HG03378 (cell line): ENCODE data around the gene UBE2D2.
"Not testable (repeated sequence)": the region's sequence is repeated elsewhere in the genome, so short reads cannot be mapped to it uniquely, and the experiment has no call there.

Source experiments
- ATAC-seq: cut with Tn5 transposase; IDR thresholded peaks from one replicate; pipeline ENCODE4 v1.9.1; 2021; ENCODE audit warnings: mild to moderate bottlenecking, moderate library complexity; ENCODE audit not compliant: unreplicated experiment

UBE2D2 gene

DNA sequence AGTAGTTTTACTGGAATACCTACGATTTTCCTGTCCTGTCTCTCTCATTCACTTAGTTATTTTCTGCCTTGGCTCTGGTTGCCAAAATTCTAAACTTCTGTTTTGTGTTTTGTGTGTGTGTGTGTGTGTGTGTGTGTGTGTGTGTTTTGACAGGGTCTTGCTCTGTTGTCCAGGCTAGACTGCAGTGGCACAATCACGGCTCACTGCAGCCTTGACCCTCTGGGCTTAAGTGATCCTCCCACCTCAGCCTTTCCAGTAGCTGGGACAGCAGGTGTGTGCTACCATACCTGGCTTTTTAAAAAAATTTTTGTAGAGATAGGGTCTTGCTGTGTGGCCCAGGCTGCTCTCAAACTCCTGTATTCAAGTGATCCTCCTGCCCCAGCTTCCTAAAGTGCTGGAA is 17.2 kb downstream of the UBE2D2 start:
- ATAC-seq: no peak

DNA sequence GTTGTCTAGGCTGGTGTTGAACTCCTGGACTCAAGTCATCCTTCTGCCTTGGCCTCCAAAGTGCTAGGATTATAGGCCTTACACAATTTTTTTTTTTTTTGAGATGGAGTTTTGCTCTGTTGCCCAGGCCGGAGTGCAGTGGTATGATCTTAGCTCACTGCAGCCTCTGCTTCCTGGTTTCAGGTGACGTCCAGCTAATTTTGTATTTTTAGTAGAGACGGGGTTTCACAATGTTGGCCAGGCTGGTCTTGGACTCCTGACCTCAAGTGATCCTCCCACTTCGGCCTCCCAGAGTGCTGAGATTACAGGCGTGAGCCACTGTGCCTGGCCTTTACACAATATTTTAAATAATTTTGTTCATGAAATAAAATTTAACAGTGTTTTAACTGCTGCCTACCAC is 21.0 kb downstream of the UBE2D2 start:
- ATAC-seq: not testable (repeated sequence)

GRCh38 chr5:139584137-139584536 is 23.0 kb downstream of the UBE2D2 start:
- no peak for ATAC-seq

DNA sequence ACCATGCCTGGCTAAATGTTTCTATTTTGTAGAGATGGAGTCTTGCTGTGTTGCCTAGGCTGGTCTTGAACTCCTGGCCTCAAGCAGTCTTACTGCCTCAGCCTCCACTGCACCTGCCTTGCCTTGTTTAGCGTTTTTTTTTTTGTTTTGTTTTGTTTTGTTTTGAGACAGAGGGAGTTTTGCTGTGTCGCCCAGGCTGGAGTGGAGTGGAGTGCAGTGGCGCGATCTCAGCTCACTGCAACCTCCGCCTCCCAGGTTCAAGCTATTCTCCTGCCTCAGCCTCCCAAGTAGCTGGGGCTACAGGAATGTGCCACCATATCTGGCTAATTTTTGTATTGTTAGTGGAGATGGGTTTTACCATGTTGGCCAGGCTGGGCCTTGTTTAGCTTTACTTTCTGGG is 27.0 kb downstream of the UBE2D2 start:
- ATAC-seq: not testable (repeated sequence)

DNA sequence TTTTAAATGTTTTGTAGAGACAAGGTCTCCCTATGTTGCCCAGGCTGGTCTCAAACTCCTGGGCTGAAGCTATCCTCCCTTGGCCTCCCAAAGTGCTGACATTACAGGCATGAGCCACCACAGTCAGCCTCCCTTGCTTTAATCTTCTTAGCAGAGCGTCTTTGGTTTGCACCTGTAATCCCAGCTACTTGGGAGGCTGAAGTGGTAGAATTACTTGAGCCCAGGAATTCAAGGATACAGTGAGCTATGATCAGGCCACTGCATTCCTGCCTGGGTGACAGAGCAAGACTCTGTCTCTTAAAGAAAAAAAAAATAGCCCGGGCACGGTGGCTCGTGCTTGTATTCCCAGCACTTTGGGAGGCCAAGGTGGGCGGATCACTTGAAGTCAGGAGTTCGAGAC is 27.8 kb downstream of the UBE2D2 start:
- ATAC-seq: no peak

- no peak for ATAC-seq
These were observed 31.1 kb downstream of the UBE2D2 start for GRCh38 chr5:139592289-139592688.

DNA sequence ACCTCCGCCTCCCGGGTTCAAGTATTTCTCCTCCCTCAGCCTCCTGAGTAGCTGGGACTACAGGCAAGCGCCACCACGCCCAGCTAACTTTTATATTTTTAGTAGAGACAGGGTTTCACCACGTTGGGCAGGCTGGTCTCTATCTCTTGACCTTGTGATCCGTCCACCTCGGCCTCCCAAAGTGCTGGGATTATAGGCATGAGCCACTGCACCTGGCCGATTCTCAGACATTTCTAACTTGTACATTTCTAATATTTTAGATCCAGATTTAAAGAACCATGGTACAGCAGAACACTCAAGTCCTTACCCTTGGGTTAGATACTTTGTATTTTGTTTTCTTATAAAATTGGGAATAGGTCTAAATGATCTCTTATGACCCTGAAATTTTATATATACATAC is 31.9 kb downstream of the UBE2D2 start:
- ATAC-seq: not testable (repeated sequence)

DNA sequence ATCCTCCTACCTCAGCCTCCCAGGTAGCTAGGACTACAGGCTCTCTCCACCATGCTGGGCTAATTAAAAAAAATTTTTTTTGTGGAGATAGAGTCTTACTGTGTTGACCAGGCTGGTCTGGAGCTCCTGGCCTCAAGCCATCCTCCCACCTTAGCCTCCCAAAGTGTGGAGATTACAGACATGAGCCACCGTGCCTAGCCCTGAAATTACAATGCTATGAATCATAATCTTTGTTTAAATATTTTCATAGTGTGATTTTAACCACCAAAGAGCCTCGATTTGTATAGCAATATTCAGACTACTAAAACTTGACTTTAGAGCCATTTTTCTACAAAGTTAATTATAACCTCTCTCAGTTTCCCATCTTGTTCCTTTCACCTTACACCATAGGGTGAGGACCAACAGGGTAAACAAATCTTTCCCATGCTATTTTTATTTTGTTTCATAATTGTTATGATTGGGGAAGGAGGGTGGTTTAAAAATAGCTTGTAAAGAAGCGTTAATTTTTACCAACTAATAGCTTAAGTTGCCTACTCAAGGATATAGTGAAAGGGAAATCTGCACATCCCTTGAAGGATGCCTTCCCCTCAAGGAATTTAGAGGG is 32.7 kb downstream of the UBE2D2 start:
- no peak for ATAC-seq

DNA sequence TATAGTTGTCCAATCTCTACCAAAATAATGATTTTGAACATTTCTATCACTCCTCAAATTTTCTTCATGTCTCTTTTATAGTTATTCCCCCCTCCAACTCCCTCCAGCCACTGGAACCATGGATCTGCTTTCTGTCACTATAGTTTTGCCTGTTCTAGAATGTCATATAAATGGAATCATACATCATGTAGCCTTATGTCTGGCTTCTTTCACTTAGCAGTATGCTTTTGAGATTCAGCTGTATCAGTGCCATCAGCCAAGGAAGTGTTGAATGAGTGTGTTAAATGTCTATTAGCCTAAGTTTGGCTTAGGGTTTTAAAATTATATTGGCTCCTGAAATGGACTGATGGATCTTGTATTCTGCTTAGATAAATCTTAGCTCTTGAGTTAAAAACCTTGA is 36.0 kb downstream of the UBE2D2 start:
- no peak for ATAC-seq

DNA sequence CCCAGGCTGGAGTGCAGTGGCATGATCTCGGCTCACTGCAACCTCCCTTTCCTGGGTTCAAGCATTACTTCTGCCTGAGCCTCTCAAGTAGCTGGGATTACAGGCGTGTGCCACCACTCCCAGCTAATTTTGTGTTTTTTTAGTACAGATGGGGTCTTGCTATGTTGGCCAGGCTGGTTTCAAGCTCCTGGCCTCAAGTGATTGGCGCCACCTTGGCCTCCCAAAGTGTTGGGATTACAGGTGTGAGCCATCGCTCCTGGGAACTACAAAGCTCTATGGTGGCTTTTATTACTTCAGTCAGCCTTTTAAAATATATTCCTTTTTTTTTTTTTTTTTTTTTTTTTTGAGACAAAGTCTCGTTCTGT is 37.4 kb downstream of the UBE2D2 start:
- ATAC-seq: not testable (repeated sequence)

GRCh38 chr5:139600336-139600949 is 39.3 kb downstream of the UBE2D2 start:
- no peak for ATAC-seq

DNA sequence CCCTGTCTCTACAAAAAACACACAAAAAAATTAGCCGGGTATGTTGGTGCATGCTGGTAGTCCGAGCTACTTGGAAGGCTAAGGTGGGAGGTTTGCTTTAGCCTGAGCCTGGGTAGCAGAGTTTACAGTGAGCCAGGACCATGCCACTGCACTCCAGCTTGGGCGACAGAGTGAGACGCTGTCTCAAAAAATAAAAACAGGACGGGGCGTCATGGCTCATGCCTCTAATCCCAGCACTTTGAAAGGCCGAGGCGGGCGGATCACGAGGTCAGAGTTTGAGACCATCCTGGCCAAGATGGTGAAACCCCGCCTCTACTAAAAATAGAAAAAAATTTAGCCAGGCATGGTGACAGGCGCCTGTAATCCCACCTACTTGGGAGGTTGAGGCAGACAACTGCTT is 40.3 kb downstream of the UBE2D2 start:
- no peak for ATAC-seq

DNA sequence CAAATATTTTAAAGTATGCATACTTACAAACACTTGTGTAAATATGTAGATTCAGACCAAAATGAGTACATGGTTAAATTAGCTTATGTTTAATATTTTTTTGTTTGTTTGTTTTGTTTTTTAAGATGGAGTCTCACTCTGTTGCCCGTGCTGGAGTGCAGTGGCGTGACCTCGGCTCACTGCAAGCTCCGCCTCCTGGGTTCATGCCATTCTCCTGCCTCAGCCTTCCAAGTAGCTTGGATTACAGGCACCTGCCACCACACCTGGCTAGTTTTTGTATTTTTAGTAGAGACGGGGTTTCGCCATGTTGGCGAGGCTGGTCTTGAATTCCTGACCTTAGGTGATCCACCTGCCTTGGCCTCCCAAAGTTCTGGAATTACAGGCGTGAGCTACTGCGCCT is 40.8 kb downstream of the UBE2D2 start:
- not testable (repeated sequence) for ATAC-seq

DNA sequence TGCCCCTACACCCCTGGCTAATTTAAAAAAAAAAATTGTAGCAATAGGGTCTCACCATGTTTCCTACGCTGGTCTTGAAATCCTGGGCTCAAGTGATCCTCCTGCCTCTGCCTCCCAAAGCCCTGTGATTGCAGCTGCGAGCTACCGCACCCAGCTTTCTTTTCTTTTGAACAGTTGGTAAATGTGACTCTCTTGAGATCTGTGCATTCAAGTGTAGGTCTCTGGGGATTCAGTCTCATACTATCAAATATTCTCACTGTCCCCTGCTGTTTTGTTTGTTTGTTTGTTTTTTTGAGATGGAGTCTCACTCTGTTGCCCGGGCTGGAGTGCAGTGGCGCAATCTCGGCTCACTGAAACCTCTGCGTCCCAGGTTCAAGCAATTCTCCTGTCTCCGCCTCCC is 44.7 kb downstream of the UBE2D2 start:
- peak; percentile 50 for ATAC-seq

GRCh38 chr5:139611703-139612584 is 50.8 kb downstream of the UBE2D2 start:
- ATAC-seq: no peak

- ATAC-seq: no peak
These were observed 58.7 kb downstream of the UBE2D2 start for GRCh38 chr5:139619861-139620260.

GRCh38 chr5:139625398-139625797 is 64.3 kb downstream of the UBE2D2 start:
- not testable (repeated sequence) for ATAC-seq

- no peak for ATAC-seq
These were observed 69.7 kb downstream of the UBE2D2 start for GRCh38 chr5:139630855-139631254.

DNA sequence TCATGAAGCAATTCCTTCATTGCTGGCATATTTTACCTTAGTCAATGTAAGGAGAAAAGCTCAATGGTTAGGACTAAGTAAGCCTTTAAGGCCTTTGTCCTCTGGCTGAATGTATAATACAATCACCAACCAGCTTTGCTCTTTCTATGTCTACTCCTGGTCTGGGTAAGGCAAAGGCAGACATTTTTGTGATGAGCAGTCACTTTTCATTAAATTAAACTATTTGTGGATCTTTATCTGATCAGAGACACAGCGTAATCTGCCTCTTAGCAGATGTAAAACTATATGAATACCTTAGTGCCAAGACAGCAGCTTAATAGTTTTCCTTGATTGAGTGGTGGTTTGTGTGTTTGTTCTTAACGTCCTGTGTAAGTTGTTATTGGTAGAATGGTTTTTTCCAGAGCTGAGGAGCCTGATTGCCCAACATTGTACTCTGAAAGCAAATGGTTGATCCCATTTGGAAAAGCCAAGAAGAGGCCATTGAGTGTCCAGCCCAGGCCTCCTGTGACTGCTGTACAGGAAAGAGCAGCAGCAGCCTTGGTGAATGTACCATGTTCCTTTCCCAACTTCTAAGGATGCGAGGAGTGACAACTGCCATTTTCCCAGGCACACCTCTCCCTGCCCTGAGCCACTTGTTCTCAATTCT is 70.5 kb downstream of the UBE2D2 start:
- no peak for ATAC-seq

- ATAC-seq: peak; percentile 29
These were observed 72.3 kb downstream of the UBE2D2 start for GRCh38 chr5:139633295-139634027.

DNA sequence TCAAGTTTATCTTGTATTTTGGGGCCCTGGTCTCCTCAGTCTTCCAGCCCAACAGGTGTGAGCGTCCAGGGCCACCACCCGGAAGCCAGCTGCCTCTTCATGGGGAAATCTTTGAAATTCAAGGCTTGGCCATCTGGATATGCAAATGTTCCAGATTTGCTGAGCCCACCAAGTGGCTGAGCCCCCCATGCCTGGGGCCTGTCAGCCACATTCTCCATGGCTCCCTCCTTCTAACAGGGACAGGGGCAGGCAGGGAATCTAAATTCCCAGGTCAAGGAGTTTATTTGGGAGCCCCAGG is 72.8 kb downstream of the UBE2D2 start:
- no peak for ATAC-seq
